Stimulated activated naive CD8-positive, alpha-beta T cell treated with anti-CD3 and anti-CD28 coated beads, Interleukin-15, Interleukin-2, amounts not matched to agents 100 U/mL and 50 U/mL, for 24 hours (primary cell): ENCODE data around the gene AZU1.

Experiments
- ATAC-seq: fragments of 150-1000 bp; cut with Tn5 transposase; one replicate; pipeline ENCODE4 v1.10.0; 2021
- DNase-seq: peaks from one replicate; pipeline ENCODE4 v3.0.0; 2021

AZU1 gene

DNA sequence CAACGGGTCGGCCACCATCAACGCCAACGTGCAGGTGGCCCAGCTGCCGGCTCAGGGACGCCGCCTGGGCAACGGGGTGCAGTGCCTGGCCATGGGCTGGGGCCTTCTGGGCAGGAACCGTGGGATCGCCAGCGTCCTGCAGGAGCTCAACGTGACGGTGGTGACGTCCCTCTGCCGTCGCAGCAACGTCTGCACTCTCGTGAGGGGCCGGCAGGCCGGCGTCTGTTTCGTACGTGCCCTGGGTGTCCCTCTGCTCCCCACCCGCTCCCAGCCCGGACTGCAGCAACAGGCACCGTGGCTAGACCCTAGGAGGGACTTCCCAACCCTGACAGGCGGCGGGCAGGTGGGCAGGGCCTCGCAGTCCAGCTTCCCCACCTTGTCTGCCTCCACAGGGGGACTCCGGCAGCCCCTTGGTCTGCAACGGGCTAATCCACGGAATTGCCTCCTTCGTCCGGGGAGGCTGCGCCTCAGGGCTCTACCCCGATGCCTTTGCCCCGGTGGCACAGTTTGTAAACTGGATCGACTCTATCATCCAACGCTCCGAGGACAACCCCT is 28.0 kb downstream of the AZU1 start:
- no peak for ATAC-seq
- DNase-seq, result no peak

DNA sequence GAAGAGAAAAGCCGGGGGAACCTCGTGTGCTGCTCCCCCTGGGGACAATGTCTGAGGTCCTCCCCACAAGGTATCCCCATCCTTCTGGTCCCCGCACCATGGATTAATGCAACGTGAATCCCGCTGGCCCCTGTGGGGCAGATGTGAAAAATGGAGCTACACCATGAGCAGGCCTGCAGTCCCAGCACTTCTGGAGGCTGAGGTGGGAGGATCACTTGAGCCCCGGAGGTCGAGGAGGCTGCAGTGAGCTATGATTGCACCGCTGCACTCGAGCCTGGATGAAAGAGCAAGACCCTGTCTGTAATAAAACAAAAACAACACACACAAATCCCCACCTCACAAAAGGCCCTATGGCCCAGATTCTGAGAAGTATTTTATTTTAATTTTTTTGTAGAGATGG is 30.6 kb downstream of the AZU1 start:
- DNase-seq, result no peak
- no peak for ATAC-seq

DNA sequence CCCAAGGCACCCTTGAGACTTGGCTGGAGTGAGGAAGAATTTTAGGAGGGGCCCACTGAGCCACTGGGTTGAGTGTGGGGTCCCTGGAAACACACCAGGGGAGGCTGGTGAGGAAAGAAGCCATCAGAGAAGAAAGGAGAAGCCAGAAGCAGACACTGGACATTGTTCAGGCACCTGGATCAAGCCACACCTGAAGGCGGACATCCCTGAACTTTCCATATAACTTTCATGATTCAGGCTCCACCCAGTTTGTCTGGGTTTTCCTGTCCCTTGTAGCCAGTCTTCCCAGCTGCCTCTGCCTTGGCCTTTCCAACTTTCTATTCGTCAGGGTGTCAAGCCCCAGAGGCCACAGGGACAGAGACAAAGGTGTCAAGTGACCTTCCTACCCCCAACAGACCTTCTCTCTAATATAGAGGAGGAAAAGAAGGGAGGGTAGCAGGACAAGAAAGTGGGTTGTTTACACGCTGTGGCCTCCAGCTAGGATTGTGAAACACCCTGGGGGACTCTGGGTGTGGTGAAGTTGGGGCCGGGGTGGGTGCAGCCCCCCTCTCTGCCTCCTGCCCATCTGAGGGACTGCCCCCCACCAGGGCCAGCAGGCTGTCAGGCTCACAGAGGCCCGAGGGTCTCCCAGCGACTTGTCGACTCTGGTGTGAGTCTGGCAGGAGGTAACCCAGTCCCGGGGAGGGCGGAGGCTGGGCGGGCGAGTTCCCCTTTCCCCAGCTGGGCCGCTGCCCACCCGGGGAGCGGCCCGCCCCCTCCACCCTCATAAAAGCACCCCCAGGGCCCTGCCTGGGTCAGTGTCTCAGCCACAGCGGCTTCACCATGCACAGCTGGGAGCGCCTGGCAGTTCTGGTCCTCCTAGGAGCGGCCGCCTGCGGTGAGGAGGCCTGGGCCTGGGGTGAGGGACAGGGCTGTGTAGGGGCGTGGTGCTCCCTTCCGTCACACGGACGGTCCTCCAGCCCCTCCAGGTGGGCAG is 31.5 kb downstream of the AZU1 start, which contains the start of gene CFD:
TSS of gene CFD (plus strand) at position 797 of the 976 bp plus-strand sequence. CDS start at position 823, 26 bp downstream.
- no peak for ATAC-seq
- DNase-seq, result no peak

DNA sequence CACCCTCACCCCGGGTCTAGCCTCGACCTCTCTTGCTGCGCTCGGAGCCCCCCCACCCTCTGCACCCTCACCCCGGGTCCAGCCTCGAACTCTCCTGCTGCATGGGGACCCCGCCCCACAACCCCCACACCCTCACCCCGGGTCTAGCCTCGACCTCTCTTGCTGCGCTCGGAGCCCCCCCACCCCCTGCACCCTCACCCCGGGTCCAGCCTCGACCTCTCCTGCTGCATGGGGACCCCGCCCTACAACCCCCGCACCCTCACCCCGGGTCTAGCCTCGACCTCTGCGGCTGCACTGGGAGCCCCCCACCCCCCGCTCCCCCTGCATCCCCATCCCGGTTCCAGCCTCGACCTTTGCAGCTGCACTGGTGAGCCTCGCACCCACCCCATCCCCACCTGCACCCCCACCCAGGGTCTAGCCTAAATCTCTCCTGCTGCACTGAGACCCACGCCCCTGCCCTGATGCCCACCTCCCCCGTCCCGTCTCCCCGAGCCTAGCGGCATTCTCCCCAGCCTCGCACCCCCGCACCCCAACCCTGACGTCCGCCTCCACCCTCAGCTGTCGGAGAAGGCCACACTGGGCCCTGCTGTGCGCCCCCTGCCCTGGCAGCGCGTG is 33.6 kb downstream of the AZU1 start:
- ATAC-seq (no peak), DNase-seq (no peak)

DNA sequence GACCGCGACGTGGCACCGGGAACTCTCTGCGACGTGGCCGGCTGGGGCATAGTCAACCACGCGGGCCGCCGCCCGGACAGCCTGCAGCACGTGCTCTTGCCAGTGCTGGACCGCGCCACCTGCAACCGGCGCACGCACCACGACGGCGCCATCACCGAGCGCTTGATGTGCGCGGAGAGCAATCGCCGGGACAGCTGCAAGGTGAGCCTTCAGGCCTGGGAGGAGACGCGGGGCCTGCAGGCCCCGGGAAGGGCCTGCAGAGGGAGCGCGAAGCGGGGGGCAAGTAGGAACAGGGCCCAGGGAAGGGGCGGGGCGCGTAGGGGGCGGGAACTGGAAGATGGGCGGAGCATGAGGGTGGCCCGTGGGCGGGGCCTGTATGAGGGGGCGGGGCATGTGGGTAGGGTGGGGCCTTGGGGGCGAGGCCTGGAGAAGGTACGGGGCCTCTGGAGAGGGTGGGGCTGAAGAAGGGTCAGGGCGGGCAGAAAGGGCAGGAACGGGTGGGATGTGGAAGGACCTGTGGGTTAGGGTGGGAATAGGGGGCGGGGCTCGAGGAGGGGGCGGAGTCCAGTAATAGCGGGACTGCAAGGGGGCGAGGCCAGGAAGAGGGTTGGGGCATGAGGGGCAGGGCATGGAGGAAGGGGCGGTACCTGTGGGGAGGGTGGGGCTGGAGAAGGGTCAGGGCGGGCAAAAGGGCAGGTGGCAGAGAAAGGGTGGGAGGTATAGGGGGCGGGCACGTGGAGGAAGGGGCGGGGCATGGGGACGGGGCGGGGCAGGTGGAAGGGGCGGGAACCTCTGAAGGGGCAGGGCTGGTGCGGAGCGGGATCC is 34.3 kb downstream of the AZU1 start:
- DNase-seq, result peak; percentile 77
- peak; percentile 38 for ATAC-seq

DNA sequence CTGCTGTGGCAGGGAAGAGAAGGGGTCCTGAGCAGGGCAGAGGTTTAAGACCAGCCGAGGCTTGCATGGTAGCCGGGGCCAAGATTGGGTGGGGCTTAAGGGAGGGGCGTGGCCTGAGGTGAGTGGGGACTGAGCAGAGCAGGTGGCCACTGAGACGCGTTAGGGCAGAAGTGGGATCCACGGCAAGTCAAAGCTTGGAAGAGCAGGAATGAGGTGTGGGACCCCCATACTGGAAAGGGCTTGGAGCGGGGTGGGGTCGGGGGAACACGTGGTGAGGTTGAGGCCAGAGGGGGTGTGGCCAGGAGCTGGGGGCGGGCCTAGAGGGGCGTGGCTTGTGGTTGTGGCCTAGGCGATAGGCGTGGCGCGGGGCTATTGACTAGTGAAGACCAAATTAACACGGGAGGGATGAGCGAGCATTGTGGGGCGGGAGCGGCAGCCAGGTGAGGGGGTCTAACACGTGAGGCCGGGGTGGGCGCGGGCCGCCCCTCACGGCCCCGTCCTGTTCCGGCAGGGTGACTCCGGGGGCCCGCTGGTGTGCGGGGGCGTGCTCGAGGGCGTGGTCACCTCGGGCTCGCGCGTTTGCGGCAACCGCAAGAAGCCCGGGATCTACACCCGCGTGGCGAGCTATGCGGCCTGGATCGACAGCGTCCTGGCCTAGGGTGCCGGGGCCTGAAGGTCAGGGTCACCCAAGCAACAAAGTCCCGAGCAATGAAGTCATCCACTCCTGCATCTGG is 35.1 kb downstream of the AZU1 start:
- peak; percentile 82 for DNase-seq
- ATAC-seq, result peak; percentile 33

DNA sequence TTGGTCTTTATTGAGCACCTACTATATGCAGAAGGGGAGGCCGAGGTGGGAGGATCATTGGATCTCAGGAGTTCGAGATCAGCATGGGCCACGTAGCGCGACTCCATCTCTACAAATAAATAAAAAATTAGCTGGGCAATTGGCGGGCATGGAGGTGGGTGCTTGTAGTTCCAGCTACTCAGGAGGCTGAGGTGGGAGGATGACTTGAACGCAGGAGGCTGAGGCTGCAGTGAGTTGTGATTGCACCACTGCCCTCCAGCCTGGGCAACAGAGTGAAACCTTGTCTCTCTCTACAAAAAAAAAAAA is 35.6 kb downstream of the AZU1 start:
- ATAC-seq (no peak), DNase-seq (no peak)

DNA sequence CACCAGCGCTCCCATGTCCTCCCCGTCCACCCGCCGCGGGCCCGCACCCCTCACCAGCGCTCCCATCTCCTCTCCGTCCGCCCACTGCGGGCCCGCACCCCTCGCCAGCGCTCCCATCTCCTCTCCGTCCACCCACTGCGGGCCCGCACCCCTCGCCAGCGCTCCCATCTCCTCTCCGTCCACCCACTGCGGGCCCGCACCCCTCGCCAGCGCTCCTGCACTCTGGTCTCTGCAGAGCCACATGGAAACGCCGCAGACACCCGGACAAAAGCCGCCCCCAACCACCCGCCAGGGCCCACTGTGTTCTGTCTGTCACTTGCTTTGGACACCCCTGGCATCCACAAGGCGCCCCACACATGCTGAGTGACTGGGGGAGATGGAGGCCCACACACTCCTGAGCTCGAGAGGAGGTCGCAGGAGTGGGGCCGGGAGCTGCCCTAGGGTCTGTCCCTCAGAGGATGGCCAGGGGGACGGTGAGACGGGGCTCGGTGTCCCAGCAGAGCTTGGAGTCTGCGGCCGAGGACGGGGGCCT is 39.2 kb downstream of the AZU1 start:
- ATAC-seq, result no peak
- no peak for DNase-seq

DNA sequence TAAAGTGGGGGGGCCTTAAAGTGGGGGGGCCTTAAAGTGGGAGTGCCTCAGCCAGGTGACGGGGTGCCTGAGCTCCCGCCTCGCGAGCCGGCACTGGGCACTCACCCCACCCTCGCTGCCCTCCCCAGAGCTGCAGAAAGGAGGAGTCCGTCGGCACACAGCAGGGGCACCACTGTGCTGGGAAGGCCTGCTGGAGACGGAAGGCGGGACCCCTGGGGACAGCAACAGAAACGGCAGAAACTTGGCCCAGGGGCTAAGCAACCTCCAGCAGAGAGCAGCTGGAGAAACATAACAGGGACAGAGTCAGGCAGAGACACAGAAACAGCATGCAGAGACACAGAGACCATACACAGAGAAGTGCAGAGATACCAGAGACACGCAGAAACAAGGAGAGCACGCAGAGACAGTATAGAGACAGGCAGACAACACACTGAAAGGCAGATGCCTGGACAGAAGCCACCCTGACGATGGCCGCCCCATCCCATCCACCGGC is 39.7 kb downstream of the AZU1 start:
- DNase-seq, result no peak
- ATAC-seq, result no peak

DNA sequence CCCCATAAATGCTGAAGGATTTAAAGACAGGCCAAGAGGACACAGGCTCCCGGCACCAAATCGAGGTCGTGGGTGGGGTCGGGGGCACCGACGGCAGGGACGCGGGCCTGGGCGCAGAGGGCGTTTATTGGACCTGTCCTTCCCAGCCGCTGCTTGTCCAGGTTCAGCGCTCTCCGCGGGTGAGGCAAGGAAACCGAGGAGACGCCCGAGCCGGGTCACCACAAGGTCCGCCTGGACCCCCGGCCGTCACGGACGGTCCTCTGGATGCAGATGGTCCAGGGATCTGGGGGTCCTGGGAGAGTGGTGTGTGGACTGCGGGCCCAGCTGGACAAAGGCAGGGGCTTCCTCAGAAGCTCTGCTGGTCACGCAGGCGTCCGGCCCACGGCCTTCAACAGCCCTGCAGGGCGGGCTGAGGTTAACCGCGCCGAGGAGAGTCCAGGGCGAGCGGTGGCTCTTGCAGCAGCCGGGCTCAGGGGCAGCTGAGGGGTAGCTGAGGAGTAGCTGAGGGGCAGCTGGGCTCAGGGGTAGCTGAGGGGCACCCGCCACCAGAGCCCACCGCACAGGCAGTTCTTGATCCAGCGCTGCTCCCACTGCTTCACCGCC is 40.3 kb downstream of the AZU1 start:
- DNase-seq, result no peak
- ATAC-seq, result no peak

DNA sequence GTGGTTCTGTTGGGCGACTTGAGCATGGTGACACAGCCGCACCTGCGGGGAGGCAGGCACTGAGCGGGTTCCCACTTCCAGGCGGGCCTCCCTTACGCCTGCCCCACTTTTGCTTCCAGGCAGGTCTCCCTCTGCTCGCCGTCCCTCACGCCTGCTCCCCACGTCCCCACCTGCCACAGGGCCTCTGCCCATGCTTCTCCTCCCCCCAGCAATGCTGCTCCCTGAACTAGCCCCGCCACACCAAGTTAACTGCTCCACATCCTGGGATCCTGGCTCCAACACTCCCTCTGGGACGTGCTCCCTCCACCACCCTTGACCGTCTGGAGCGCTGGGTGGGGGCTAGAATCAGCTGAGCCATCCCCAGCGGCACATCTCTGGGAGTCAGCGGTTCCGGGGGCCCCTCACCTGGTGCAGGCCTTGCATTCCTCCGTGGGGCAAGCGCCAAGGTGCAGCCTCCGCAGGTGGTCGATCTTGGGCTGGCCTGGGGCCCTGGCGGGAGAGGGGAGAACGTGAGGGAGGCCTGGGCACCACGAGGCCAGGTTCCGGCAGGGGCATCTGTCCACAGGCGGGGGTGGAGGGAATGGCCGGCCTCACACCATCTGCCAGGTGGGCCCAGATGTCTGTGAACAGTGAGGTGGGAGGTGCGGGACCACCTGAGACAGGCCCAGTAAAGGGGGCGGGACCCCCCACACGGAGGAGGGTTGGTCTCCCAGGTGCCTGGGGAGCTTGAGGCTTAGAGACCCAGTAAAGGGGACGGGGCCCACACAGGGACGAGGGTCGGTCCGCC is 41.0 kb downstream of the AZU1 start:
- ATAC-seq, result no peak
- no peak for DNase-seq

DNA sequence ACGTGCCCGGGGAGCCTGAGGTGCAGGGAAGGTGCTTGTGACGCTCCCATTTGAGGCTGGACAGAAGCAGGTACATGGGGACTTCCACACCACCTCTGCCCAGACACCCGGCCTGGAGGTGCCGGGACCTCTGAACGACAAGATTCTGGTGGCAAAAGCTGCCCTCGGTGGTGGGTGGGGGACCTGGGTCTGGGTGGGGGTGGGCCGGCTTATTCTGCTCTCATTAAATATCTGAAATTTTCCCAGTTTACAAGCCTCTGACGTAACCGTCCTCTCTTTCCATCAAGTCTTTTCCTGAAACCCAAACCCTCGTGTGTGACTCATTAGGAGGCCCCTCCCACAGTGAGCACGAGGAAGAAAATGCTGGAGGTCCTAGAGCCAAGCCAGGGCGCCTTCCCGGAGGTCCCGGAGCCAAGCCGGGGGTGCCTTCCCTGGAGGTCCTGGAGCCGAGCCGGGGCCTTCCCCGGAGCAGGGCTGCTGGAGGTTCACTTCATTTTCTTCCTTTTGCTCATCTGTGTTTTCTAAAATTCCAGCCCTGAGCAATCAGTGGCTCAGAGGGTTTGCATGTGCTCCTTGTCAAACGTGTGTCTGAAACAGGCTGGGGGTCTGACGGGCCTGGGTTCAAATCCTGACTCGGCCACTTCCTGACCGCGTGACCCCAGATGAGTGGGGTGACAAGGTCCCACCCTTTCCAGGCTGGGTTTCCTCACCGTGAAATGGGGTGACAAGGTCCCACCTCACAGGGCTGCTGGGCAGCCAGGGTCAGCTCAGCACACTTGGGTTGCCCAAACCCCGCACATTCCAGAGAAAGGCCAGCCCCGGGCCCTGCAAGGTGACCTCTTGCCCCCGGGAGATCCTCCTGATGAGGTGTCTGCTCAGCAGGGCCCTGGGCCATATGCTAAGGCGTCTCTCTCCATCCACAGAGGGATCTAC is 41.9 kb downstream of the AZU1 start:
- no peak for DNase-seq

DNA sequence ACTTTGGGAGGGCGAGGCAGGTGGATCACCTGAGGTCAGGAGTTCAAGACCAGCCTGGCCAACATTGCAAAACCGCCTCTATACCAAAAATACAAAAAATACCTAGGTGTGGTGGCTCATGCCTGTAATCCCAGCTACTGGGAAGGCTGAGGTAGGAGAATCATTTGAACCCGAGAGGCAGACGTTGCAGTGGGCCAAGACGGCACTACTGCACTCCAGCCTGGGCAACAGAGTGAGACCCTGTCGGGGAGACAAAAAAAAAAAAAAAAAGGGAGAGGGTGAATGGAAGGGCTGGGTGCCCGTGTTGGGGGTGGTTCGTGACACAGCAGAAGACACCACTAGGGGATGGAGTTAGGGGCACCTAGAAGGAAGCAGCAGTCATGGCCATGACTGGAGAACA is 42.7 kb downstream of the AZU1 start:
- ATAC-seq, result no peak
- DNase-seq, result no peak

More for the DNA sequence above, 41.9 kb downstream of the AZU1 start:
- no peak for ATAC-seq

DNA sequence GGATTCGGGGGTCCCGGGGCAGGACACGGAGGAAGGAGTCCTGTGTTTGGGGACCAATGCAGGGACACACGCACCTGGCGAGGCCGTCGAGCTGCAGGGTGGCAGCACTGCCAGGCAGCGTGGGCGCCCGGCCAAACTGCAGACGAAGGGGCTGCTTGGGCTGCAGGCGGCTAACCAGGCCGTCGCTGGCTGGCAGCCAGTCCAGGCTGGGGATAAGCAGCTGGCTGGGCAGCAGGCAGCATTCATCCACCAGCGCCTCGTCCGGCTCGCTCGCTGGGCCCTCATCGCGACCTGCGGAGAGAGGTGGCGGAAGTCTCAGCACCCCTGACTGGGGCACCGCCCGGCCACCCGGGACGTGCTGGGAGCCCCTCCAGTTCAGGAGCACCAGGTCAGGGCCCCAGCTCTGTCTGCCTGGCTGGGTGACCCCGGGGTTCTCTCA is 43.3 kb downstream of the AZU1 start:
- no peak for ATAC-seq

DNA sequence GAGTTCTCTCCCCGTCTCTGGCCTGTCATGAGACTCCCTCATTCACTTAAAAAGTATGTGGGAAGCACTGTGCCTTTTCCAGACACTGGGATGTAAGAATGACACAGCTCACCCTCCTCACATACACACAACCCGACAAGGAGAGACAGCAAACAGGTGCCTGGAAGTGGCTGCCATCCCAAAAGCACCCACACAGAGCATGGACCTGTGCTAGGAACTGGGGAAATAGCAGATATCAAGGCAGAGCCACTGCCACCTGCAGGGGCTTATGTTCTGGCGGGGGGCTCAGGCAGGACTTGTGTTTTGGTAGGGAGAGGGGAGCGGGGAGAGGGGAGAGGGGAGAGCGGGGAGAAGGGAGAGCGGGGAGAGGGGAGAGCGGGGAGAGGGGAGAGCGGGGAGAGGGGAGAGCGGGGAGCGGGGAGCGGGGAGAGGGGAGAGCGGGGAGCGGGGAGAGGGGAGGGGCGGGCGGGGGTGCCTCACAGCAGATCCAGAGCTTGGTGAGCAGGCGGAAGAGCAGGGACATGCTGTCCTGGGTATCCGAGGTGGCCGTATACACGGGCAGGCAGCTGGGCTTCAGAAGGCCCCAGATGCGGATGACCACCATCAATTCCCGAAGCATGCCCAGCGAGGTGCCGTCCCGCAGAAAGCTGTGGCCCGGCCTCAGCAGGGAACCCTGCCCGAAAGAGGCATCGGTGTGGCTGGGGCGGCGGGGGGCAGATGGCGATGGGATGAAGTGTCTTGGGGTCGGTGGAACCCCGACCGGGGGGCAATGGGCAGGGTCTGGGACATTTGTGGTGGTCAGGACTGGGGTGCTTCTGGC is 44.0 kb downstream of the AZU1 start:
- DNase-seq (peak; percentile 23), ATAC-seq (no peak)

More for the DNA sequence above, 43.3 kb downstream of the AZU1 start:
- no peak for DNase-seq

DNA sequence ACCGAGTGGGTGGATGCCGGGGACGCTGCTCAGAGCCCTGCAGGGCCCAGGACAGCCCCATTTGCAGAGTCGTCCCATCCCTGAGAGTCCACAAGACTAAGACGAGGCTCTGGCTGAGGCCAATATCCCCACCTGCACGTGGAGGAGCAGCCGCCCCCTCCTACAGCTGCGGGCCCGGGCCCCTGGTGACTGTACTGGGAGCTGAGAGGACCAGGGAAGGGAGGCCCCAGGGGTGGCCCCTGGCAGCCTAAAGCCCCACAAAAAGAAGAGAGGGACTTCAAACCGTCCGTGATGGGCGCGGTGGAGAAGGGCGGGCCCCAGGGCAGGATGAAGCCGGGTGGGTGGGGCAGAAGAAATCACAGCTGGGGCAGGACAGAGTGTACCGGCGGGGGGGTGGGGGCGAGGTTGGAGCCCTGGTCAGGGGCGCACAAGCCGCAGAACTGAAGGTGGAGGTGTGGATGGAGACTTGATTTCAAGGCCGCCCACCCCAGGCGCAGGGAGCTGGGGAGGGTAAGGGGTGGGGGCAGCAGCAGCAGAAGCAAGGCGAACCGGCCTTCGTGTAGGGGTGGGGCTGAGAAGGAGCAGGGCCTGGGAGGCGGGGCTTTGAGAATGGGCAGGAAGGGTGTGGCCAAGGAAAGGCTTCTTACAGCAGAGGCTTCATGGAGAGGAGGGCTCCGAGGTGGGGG is 44.8 kb downstream of the AZU1 start:
- ATAC-seq (peak; percentile 68), DNase-seq (peak; percentile 85)

DNA sequence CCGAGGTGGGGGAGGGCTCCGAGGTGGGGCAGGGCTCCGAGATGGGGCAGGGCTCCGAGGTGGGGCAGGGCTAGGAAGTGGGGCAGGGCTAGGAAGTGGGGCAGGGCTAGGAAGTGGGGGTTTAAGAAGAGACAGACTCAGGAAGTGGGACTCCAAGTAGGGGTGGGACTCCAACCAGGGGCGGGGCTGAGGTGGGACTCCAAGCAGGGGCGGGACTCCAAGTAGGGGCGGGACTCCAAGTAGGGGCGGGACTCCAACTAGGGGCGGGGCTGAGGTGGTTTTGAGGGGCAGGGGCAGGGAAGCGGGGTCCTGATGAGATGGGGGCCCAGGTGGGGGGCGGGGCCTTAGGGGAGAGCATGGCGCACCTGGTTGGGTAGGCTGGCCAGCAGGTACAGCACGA is 45.4 kb downstream of the AZU1 start:
- DNase-seq (peak; percentile 76), ATAC-seq (peak; percentile 76)
